GM21367 (cell line): ENCODE data around the gene SCAMP5.
A peak's percentile ranks its signal among the peaks of the same experiment; 100 is the strongest.

Experiments used
- ATAC-seq: cut with Tn5 transposase; IDR thresholded peaks from one replicate; pipeline ENCODE4 v1.9.1; 2021; ENCODE audit not compliant: unreplicated experiment

The SCAMP5 gene

GRCh38 chr15:74976159-74976558 lies 19.2 kb upstream of the SCAMP5 start:
- no peak for ATAC-seq

GRCh38 chr15:74977599-74977998 lies 17.8 kb upstream of the SCAMP5 start:
- ATAC-seq, result no peak

- ATAC-seq, result no peak
Measured at GRCh38 chr15:74978077-74978476, 17.3 kb upstream of the SCAMP5 start.

GRCh38 chr15:74978503-74978902 lies 16.9 kb upstream of the SCAMP5 start:
- no peak for ATAC-seq

GRCh38 chr15:74982183-74982582 lies 13.2 kb upstream of the SCAMP5 start:
- no peak for ATAC-seq

GRCh38 chr15:74983725-74984231 lies 11.6 kb upstream of the SCAMP5 start:
- ATAC-seq, result no peak

GRCh38 chr15:74988007-74988800 lies 7.2 kb upstream of the SCAMP5 start:
- no peak for ATAC-seq

- ATAC-seq, result no peak
Measured at GRCh38 chr15:74989527-74989926, 5.8 kb upstream of the SCAMP5 start.

- ATAC-seq, result no peak
Measured at GRCh38 chr15:74992619-74993018, 2.7 kb upstream of the SCAMP5 start.

GRCh38 chr15:74994236-74994635 lies 1.1 kb upstream of the SCAMP5 start:
- ATAC-seq, result no peak

GRCh38 chr15:74994685-74995084 lies 678 bp upstream of the SCAMP5 start:
- no peak for ATAC-seq

GRCh38 chr15:74995779-74996765 lies 709 bp downstream of the SCAMP5 start:
- ATAC-seq, result no peak

GRCh38 chr15:74997141-74997540 lies 1.8 kb downstream of the SCAMP5 start:
- no peak for ATAC-seq

GRCh38 chr15:74997543-74997942 lies 2.2 kb downstream of the SCAMP5 start:
- no peak for ATAC-seq

GRCh38 chr15:75001310-75001709 lies 5.9 kb downstream of the SCAMP5 start:
- no peak for ATAC-seq

- no peak for ATAC-seq
Measured at GRCh38 chr15:75002398-75002797, 7.0 kb downstream of the SCAMP5 start.

- no peak for ATAC-seq
Measured at GRCh38 chr15:75007216-75007615, 11.9 kb downstream of the SCAMP5 start.

- peak; percentile 47 for ATAC-seq
Measured at GRCh38 chr15:75008221-75008625, 12.9 kb downstream of the SCAMP5 start.

- peak; percentile 59 for ATAC-seq
Measured at GRCh38 chr15:75008629-75009326, 13.4 kb downstream of the SCAMP5 start.

GRCh38 chr15:75016431-75016830 lies 21.1 kb downstream of the SCAMP5 start:
- no peak for ATAC-seq

- ATAC-seq, result no peak
Measured at GRCh38 chr15:75019916-75020315, 24.6 kb downstream of the SCAMP5 start.
